IMR-90 (cell line): Measurements from ENCODE around the gene ANKRD34C. TPM values are rescaled to one million over a fixed set of nuclear protein-coding genes. Genes with fewer than 3 reads are reported as not detected.

ENCODE experiments used
- ATAC-seq: fragments of 200-7000 bp; cut with Tn5 transposase; 2 replicates; pipeline ENCODE4 v1.9.1; 2020; ENCODE audit warnings: low read depth, mild to moderate bottlenecking, moderate library complexity
- BruUV-seq: library from RNA; stranded (reverse); fragments of 400-500 nt; replicated peaks from 2 replicates; lab custom pipeline; 2021; lab: Mats Ljungman, UMichigan
- CTCF ChIA-PET: fragments of 300-600 bp; formaldehyde crosslinking; extraction: SDS; loops from one replicate; lab custom pipeline; 2021; ENCODE audit warnings: antibody characterized with exemption; lab: Yijun Ruan, JAX
- POLR2A ChIA-PET: fragments of 300-600 bp; sonication (Branson Sonifier 250); formaldehyde crosslinking; loops from one replicate; lab custom pipeline; 2022; ENCODE audit warnings: antibody characterized with exemption; ENCODE audit not compliant: unreplicated experiment; lab: Charles Lee
- DNase-seq: peaks from one replicate; pipeline ENCODE4 v3.0.0; 2013
- H2AFZ ChIP-seq: replicated peaks from 2 replicates; pipeline ENCODE3; 2013; ENCODE audit warnings: low read length, mild to moderate bottlenecking; ENCODE audit not compliant: poor library complexity
- H2AK5ac ChIP-seq: 2 replicates; pipeline ENCODE4 v1.6.1; 2013; ENCODE audit warnings: low read depth, low read length, inconsistent platforms
- H2AK9ac ChIP-seq: replicated peaks from 2 replicates; pipeline ENCODE3; 2013; ENCODE audit warnings: mild to moderate bottlenecking, low read depth, low read length, moderate library complexity; ENCODE audit not compliant: poor library complexity
- H2BK120ac ChIP-seq: 2 replicates; pipeline ENCODE4 v1.6.1; 2013; ENCODE audit warnings: low read depth, low read length, inconsistent platforms
- H2BK15ac ChIP-seq: 3 replicates; pipeline ENCODE4 v1.6.1; 2013; ENCODE audit warnings: low read depth, low read length, inconsistent platforms
- H2BK20ac ChIP-seq: 2 replicates; pipeline ENCODE4 v1.6.1; 2013; ENCODE audit warnings: low read depth, mild to moderate bottlenecking, inconsistent platforms, low read length, moderate library complexity
- H2BK5ac ChIP-seq: 2 replicates; pipeline ENCODE4 v1.6.1; 2013; ENCODE audit warnings: mild to moderate bottlenecking, low read depth, low read length, inconsistent platforms; ENCODE audit not compliant: poor library complexity, severe bottlenecking
- H3K14ac ChIP-seq: replicated peaks from 2 replicates; pipeline ENCODE4 v1.6.1; 2013; ENCODE audit warnings: low read depth, low read length, inconsistent platforms
- H3K18ac ChIP-seq: 2 replicates; pipeline ENCODE4 v1.6.1; 2013; ENCODE audit warnings: low read depth, low read length, control low read depth
- H3K23ac ChIP-seq: 2 replicates; pipeline ENCODE4 v1.6.1; 2013; ENCODE audit warnings: low read depth, low read length, inconsistent platforms
- H3K27ac ChIP-seq: 2 replicates; pipeline ENCODE4 v1.5.1; 2013; ENCODE audit warnings: mild to moderate bottlenecking, control low read depth, low read length; ENCODE audit not compliant: insufficient read depth
- H3K27me3 ChIP-seq: 2 replicates; pipeline ENCODE4 v1.6.1; 2013; ENCODE audit warnings: low read length; ENCODE audit not compliant: control insufficient read depth, insufficient read depth
- H3K36me3 ChIP-seq: 2 replicates; pipeline ENCODE4 v1.6.1; 2013; ENCODE audit warnings: low read length, mixed read lengths; ENCODE audit not compliant: control insufficient read depth, insufficient read depth
- H3K4ac ChIP-seq: 2 replicates; pipeline ENCODE4 v1.6.1; 2013; ENCODE audit warnings: low read depth, low read length, inconsistent platforms
- H3K4me1 ChIP-seq: 2 replicates; pipeline ENCODE4 v1.6.1; 2013; ENCODE audit warnings: low read length, mixed read lengths; ENCODE audit not compliant: control insufficient read depth, insufficient read depth
- H3K4me2 ChIP-seq: 2 replicates; pipeline ENCODE4 v1.6.1; 2013; ENCODE audit warnings: low read depth, mild to moderate bottlenecking, control low read depth, low read length, moderate library complexity
- H3K4me3 ChIP-seq: 2 replicates; pipeline ENCODE4 v1.5.1; 2013; ENCODE audit warnings: low read depth, mild to moderate bottlenecking, control low read depth, low read length, moderate library complexity; ENCODE audit not compliant: insufficient read depth
- H3K56ac ChIP-seq: 2 replicates; pipeline ENCODE4 v1.6.1; 2013; ENCODE audit warnings: low read length, inconsistent platforms; ENCODE audit not compliant: insufficient read depth; ENCODE audit errors: extremely low read depth
- H3K79me1 ChIP-seq, 2 experiments: 2 replicates each; pipeline ENCODE4 v1.6.1; 2013; ENCODE audit warnings: low read length in 2 of 2, inconsistent platforms in 1 of 2, low read depth in 1 of 2
- H3K9ac ChIP-seq: 2 replicates; pipeline ENCODE4 v1.6.1; 2013; ENCODE audit warnings: low read depth, low read length, control low read depth
- H3K9me1 ChIP-seq: 2 replicates; pipeline ENCODE4 v1.6.1; 2013; ENCODE audit warnings: low read length, inconsistent platforms; ENCODE audit not compliant: insufficient read depth
- H3K9me3 ChIP-seq: 2 replicates; pipeline ENCODE4 v1.6.1; 2013; ENCODE audit warnings: low read length; ENCODE audit not compliant: control insufficient read depth, insufficient read depth
- H4K20me1 ChIP-seq: 2 replicates; pipeline ENCODE4 v1.6.1; 2013; ENCODE audit warnings: low read length, inconsistent platforms; ENCODE audit not compliant: insufficient read depth
- H4K5ac ChIP-seq: 2 replicates; pipeline ENCODE4 v1.6.1; 2013; ENCODE audit warnings: mild to moderate bottlenecking, low read depth, low read length, control low read depth
- H4K8ac ChIP-seq, 2 experiments: 2 replicates each; pipeline ENCODE4 v1.6.1; 2013; ENCODE audit warnings: low read depth in 2 of 2, low read length in 2 of 2, control low read depth in 1 of 2, inconsistent platforms in 1 of 2
- H4K91ac ChIP-seq: 2 replicates; pipeline ENCODE4 v1.6.1; 2013; ENCODE audit warnings: low read depth, low read length, inconsistent platforms; ENCODE audit not compliant: insufficient read depth
- BHLHE40 ChIP-seq: fragments of 150-350 bp; IDR thresholded peaks from 2 replicates; pipeline ENCODE4 v1.6.1; 2016; ENCODE audit warnings: mild to moderate bottlenecking, low read depth, low read length
- CEBPB ChIP-seq: IDR thresholded peaks from 2 replicates; pipeline ENCODE4 v1.6.1; 2012; ENCODE audit warnings: low read depth, low read length, improper control_type of control experiment
- CHD1 ChIP-seq: IDR thresholded peaks from 2 replicates; pipeline ENCODE4 v1.6.1; 2012; ENCODE audit warnings: low read depth, low read length, improper control_type of control experiment
- FOS ChIP-seq: fragments of 150-350 bp; IDR thresholded peaks from 2 replicates; pipeline ENCODE4 v1.6.1; 2016; ENCODE audit warnings: low read depth, low read length
- MAZ ChIP-seq: IDR thresholded peaks from 2 replicates; pipeline ENCODE4 v1.6.1; 2012; ENCODE audit warnings: low read depth, mild to moderate bottlenecking, low read length, improper control_type of control experiment, moderate library complexity, borderline replicate concordance
- MXI1 ChIP-seq: IDR thresholded peaks from 2 replicates; pipeline ENCODE4 v1.6.1; 2012; ENCODE audit warnings: low read depth, mild to moderate bottlenecking, low read length, moderate library complexity, borderline replicate concordance
- NFE2L2 ChIP-seq: fragments of 150-350 bp; IDR thresholded peaks from 2 replicates; pipeline ENCODE4 v1.6.1; 2016; ENCODE audit warnings: low read depth, mild to moderate bottlenecking, low read length
- POLR2A ChIP-seq: IDR thresholded peaks from 2 replicates; pipeline ENCODE4 v1.6.1; 2012; ENCODE audit warnings: mild to moderate bottlenecking, low read depth, low read length
- RAD21 ChIP-seq: IDR thresholded peaks from 2 replicates; pipeline ENCODE4 v1.6.1; 2012; ENCODE audit warnings: low read length, improper control_type of control experiment
- RFX5 ChIP-seq: IDR thresholded peaks from 2 replicates; pipeline ENCODE4 v1.8.0; 2012; ENCODE audit warnings: low read depth, mild to moderate bottlenecking, low read length, moderate library complexity
- SMC3 ChIP-seq: fragments of 150-350 bp; IDR thresholded peaks from 2 replicates; pipeline ENCODE4 v1.6.1; 2016; ENCODE audit warnings: low read depth, mild to moderate bottlenecking, antibody characterized with exemption, low read length, moderate library complexity
- WGBS, 2 experiments: methylation state at CpG; one replicate each; pipeline versions ENCODE4 v1.1.5 to v1.1.7; 2013; ENCODE audit warnings: missing lambda C conversion rate in 2 of 2; ENCODE audit not compliant: insufficient read length in 1 of 2; ENCODE audit errors: extremely low coverage in 2 of 2; 5-methylcytosine and 5-hydroxymethylcytosine counted together
- dilution Hi-C: fragments of 300-500 bp; cut with HindIII; formaldehyde crosslinking; loops from one replicate; pipeline ENCODE4 v1.14.3; 2018; ENCODE audit warnings: low sequenced_read_pairs; ENCODE audit not compliant: unreplicated experiment
- in situ Hi-C: fragments of 300-500 bp; cut with MboI; formaldehyde crosslinking; loops from 3 replicates; pipeline ENCODE4 v1.14.3; 2019; ENCODE audit warnings: low sequenced_read_pairs, inconsistent platforms, mixed read lengths
- intact Hi-C: fragments of 100-400 bp; cut with micrococcal nuclease; formaldehyde crosslinking; loops from 2 replicates; pipeline ENCODE4 v1.10.0; 2022
- polyA plus RNA-seq, 3 experiments: library from polyadenylated mRNA; depleted of rRNA; stranded (reverse); fragments of >200 nt; gene quantifications; 2 replicates each; pipeline ENCODE4 v1.2.3, GENCODE V29; 2012; ENCODE audit warnings: low replicate concordance in 1 of 3
- total RNA-seq: library from RNA; depleted of rRNA; stranded (reverse); fragments of >200 nt; gene quantifications from 2 replicates; pipeline ENCODE4 v1.2.3, GENCODE V29; 2012

ANKRD34C gene
- total and polyA plus RNA-seq, 2 of the 4 experiments (the other 2 are of a cell fraction): not detected

DNA sequence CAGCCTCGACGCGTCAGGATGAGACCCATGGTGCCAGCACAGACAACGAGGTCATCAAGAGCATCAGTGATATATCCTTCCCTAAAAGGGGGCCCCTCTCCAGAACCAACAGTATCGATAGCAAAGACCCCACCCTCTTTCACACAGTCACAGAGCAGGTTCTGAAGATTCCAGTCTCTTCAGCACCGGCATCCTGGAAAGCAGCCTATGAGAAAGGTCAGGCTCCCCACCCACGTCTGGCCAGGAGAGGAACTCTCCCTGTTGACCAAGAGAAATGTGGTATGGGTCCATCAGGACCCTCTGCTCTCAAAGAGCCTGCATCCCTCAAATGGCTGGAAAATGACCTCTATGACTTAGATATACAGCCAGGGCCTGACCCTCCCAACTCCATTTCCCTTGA lies 11.6 kb downstream of the ANKRD34C start:
- Histone ChIP-seq H2AK5ac (no peak overlapping the region), H2BK5ac (no peak overlapping the region), H3K36me3 (no peaks in the 10 kb centered on the region), H3K9ac (no peak overlapping the region), H4K5ac (no peak overlapping the region), H2BK120ac (no peak overlapping the region), H4K8ac (no peak overlapping the region), H3K27me3 (peaks cover under 1% of the 10 kb centered on the region), H3K9me3 (no peaks in the 10 kb centered on the region), H2BK15ac (no peak overlapping the region), H3K4me3 (no peak overlapping the region), H3K79me1 (no peaks in the 10 kb centered on the region), H2BK20ac (no peak overlapping the region), H3K27ac (no peak overlapping the region), H3K9me1 (no peaks in the 10 kb centered on the region), H4K20me1 (no peaks in the 10 kb centered on the region), H3K56ac (no peak overlapping the region), H2AFZ (no peak overlapping the region), H3K4me1 (no peaks in the 10 kb centered on the region), H3K23ac (no peak overlapping the region), H2AK9ac (no peak overlapping the region), H4K91ac (no peak overlapping the region), H3K4me2 (no peak overlapping the region), H3K18ac (no peak overlapping the region), H3K14ac (no peak overlapping the region), H3K4ac (no peak overlapping the region)
- ATAC-seq: no peak
- ChIA-PET POLR2A (no interaction called here), CTCF (no interaction called here)
- no peak for TF ChIP-seq BHLHE40
- TF ChIP-seq FOS: no peak
- TF ChIP-seq POLR2A: no peak
- no peak for TF ChIP-seq MXI1
- TF ChIP-seq RFX5: no peak
- no peak for TF ChIP-seq CEBPB
- no peak for TF ChIP-seq NFE2L2
- no peak for TF ChIP-seq SMC3
- no peak for TF ChIP-seq CHD1
- no peak for TF ChIP-seq MAZ
- TF ChIP-seq RAD21: no peak
- intact Hi-C loops (no loop called here), in situ Hi-C loops (no loop called here), dilution Hi-C loops (no loop called here)
- DNase-seq: no peak
- BruUV-seq: no TSS peak
- no CpG with 5 or more reads among the region's 7 CpGs for WGBS, 2 experiments
